ENCODE measurements around the gene MADD. TPM values are rescaled to one million over a fixed set of nuclear protein-coding genes. Genes with fewer than 3 reads are reported as not detected.

MADD gene
- total RNA-seq, 1 donor from 2014 or later, result 53.7 TPM

GRCh38 chr11:47233051-47233450 is 36.9 kb upstream of the MADD start:
- Histone ChIP-seq H3K9me3 (no peaks in the 10 kb centered on the region), H3K27me3 (ENCODE audit: low read depth) (no peaks in the 10 kb centered on the region), H3K27ac (no peak overlapping the region), H3K4me1 (peaks cover 14% of the 10 kb centered on the region), H3K4me3 (no peak overlapping the region), H3K36me3 (peaks cover 49% of the 10 kb centered on the region)
- ATAC-seq (no peak), DNase-seq (no peak)
- TF ChIP-seq CTCF (IDR thresholded peaks at IDR 0.05), result no peak
- intact Hi-C loops (cut with DNase I), result no loop called here

DNA sequence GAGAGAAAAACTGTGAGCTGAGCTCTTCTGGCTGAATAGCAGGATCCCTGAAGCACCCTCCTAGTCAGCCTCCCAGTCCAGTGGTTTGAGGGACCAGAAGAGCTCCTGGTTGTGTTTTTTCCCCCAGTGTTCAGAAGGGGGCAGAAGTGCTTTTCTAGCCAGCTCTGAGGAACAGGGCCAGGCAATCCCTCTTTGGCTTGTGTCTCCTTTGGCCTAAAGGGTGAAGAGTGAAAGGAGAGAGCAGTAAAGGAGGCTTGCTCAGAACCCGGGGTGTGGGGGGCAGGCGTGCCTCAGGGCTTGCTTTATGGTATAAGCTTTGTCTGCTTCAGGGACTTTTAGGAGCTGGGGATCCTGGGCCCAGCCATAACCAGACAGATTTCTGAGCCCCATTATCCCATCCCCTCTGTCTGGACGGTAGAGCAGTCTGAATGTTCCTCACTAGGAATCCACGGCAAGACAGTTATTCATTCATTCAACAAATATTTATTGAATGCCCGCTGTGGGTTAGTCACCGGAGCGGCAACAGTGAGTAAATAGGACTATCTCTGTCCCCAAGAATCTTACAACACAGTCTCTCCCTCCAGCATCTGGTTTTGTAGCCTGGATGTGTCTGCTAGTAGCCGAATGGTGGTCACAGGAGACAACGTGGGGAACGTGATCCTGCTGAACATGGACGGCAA is 35.8 kb upstream of the MADD start:
- H3K4me1 ChIP-seq, result peaks cover 14% of the 10 kb centered on the region
- peak overlapping the region; percentile 13 for H3K27ac ChIP-seq
- TF ChIP-seq CTCF (IDR thresholded peaks at IDR 0.05), result peak; percentile 24
- peak; percentile 44 to 76 for ATAC-seq
- intact Hi-C loops (cut with DNase I), result no loop called here
- no peaks in the 10 kb centered on the region for H3K9me3 ChIP-seq
- no peaks in the 10 kb centered on the region for H3K27me3 ChIP-seq (ENCODE audit: low read depth)
- peaks cover 53% of the 10 kb centered on the region for H3K36me3 ChIP-seq
- DNase-seq, result no peak
- no peak overlapping the region for H3K4me3 ChIP-seq

DNA sequence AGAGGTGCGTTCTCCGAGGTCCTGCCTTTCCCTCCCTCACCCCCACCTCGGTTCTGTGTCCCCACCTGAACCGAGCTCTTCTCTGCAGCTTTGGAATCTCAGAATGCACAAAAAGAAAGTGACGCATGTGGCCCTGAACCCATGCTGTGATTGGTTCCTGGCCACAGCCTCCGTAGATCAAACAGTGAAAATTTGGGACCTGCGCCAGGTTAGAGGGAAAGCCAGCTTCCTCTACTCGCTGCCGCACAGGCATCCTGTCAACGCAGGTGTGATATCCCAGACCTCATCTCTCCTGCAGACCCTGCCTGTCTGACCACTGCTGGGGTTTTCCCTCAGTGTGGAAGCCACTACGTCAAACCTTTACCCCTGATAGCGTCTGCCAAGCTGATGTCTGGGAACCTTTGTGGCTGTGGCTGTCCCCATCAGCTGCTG is 35.2 kb upstream of the MADD start:
- H3K4me3 ChIP-seq, result no peak overlapping the region
- H3K4me1 ChIP-seq, result peaks cover 14% of the 10 kb centered on the region
- no peaks in the 10 kb centered on the region for H3K9me3 ChIP-seq
- intact Hi-C loops (cut with DNase I), result no loop called here
- no peaks in the 10 kb centered on the region for H3K27me3 ChIP-seq (ENCODE audit: low read depth)
- H3K36me3 ChIP-seq, result peaks cover 53% of the 10 kb centered on the region
- peak overlapping the region; percentile 13 for H3K27ac ChIP-seq
- no peak for TF ChIP-seq CTCF (IDR thresholded peaks at IDR 0.05)
- DNase-seq (peak; percentile 59), ATAC-seq (peak; percentile 67 to 81)

DNA sequence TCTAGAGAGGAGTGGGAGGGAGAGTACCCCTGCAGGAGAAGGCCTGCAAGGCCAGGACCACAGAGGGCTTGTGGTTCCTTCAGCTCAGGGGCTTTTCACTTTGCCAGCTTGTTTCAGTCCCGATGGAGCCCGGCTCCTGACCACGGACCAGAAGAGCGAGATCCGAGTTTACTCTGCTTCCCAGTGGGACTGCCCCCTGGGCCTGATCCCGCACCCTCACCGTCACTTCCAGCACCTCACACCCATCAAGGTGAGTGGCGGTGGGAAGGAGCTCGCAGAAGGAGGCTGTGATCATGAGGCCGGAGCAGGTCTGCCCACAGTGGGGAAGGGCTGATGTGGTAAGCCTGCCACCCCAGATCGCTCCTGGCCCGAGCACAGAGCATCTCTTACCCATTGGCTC is 34.8 kb upstream of the MADD start:
- TF ChIP-seq CTCF (IDR thresholded peaks at IDR 0.05), result no peak
- DNase-seq (no peak), ATAC-seq (no peak)
- H3K27ac ChIP-seq, result no peak overlapping the region
- no peaks in the 10 kb centered on the region for H3K27me3 ChIP-seq (ENCODE audit: low read depth)
- no peak overlapping the region for H3K4me3 ChIP-seq
- no peaks in the 10 kb centered on the region for H3K9me3 ChIP-seq
- intact Hi-C loops (cut with DNase I), result no loop called here
- peaks cover 14% of the 10 kb centered on the region for H3K4me1 ChIP-seq
- peaks cover 53% of the 10 kb centered on the region for H3K36me3 ChIP-seq

DNA sequence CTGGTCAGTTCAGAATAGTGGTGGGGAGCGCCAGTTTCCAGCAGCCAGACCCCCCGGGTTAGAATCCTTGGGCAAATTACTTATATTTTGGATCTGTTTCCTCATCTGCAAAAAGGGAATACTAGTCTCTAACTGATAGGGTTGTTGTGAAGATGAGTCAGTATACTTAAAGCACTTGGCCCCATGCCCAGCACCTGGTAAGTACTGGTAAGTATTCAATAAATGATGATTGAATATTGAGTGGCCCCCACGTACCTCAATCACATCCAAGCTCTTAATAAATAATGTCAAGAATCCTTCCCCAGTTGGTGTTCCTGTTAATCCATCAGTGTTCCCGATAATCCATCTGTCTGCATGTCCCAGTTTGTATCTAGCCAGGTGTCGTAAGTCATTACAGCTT is 33.5 kb upstream of the MADD start:
- Histone ChIP-seq H3K4me3 (no peak overlapping the region), H3K36me3 (peaks cover 59% of the 10 kb centered on the region), H3K27ac (no peak overlapping the region), H3K4me1 (peaks cover 14% of the 10 kb centered on the region), H3K9me3 (no peaks in the 10 kb centered on the region), H3K27me3 (ENCODE audit: low read depth) (no peaks in the 10 kb centered on the region)
- intact Hi-C loops (cut with DNase I), result no loop called here
- DNase-seq (no peak), ATAC-seq (no peak)
- TF ChIP-seq CTCF (IDR thresholded peaks at IDR 0.05), result no peak

All from lower lobe of right lung (tissue), 2 donors.